GM08714 (cell line): ENCODE data around the gene NUP188.
A peak's percentile ranks its signal among the peaks of the same experiment; 100 is the strongest.

Experiments
- H3K4me3 ChIP-seq: fragments of 200-500 bp; sonication (Bioruptor generic); 2 replicates; pipeline ENCODE4 v1.5.1; 2014; ENCODE audit warnings: mild to moderate bottlenecking, low read length, inconsistent platforms
- ZNF274 ChIP-seq: IDR thresholded peaks from 2 replicates; pipeline ENCODE4 v1.6.1; 2012; ENCODE audit warnings: mild to moderate bottlenecking, low read depth, low read length

Gene NUP188

DNA sequence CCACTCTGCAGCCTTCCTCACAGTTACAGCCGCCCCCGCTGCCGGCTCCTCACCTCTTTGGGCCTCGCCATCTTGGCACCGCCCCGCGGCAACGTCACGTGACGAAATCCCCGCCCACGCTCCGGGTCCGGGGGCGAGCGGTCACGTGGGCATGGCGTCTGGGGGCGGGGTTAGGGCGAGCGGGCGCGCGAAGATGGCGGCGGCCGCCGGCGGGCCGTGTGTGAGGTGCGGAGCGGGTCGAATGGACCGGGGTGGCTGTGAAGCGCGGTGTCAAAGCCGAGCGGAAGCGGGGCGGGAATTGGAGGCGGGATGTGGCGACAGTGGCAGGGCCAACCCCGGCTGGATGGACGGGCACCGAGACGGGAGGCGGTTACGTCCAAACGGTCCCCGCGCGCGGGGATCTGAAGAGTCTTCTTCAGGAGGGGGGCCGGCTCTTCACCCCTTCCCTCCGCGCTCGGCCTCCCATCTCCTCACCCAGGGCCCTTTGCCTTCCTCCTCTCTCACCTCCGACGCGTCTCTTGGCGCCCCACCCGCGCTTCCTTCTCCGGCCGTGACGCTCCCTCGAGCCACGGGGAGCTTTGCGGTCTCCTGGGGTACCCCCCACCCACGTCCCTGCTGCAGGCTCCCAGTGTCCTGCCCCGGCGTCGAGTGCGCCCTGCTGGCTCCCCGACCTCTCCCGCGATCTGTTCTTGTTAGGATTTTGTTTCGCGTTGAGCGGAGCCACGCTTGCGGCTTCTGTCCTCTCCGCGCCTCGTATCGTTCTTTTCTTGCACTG, at the start of gene NUP188, which contains the start of gene DOLK:
Gene NUP188 (plus strand): TSS at position 173 of the 775 bp plus-strand sequence. CDS start 21 bp downstream, at position 194.
Gene DOLK (minus strand): TSS at position 77 of the 775 bp plus-strand sequence. CDS start 300 bp downstream, outside the sequence.
- no peak for TF ChIP-seq ZNF274

GRCh38 chr9:128898382-128898781, 49.1 kb upstream of the NUP188 start:
- no peak overlapping the region for H3K4me3 ChIP-seq
- no peak for TF ChIP-seq ZNF274

More for the DNA sequence above, at the start of gene NUP188, which contains the start of gene DOLK:
- peak within 1 kb of the TSS; percentile 65 for H3K4me3 ChIP-seq

DNA sequence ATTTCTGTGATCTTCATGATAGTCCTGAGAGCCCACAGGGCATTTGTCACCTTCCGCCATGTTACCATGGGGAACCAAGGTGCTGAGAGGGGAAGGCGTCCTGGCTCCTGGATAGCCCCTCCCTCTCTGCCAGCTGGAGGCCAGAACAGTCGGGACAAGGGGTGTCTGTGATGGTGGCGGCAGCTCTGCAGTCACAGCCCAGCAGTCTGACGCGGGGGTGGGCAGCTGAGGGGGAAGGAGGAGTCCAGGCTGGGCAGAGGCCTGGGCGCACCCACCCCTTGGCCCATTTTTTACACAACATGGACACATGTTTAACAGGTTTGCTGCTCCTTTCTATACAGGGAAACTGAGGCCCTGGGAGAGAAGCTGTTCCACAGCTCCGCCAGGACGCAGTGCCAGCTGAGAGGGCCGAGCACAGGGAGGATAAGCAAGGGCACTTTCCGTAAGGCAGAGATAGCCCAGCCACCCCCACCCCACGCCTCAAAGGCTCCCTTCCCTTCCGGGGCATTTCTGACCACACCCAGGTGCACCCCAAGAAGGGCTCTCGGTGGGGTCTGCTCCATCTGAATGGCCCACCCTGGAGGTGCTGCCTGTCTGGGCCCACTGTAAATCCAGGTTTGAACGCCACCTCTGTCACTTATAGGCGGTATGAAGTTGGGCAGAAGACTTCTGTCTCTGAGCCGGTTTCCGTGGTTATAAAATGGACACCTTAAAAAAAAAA, 48.5 kb upstream of the NUP188 start:
- H3K4me3 ChIP-seq = no peak overlapping the region
- no peak for TF ChIP-seq ZNF274

- H3K4me3 ChIP-seq = no peak overlapping the region
- no peak for TF ChIP-seq ZNF274
Observed at GRCh38 chr9:128899566-128900322, 47.8 kb upstream of the NUP188 start.

GRCh38 chr9:128901379-128901778, 46.1 kb upstream of the NUP188 start:
- H3K4me3 ChIP-seq = no peak overlapping the region
- no peak for TF ChIP-seq ZNF274

DNA sequence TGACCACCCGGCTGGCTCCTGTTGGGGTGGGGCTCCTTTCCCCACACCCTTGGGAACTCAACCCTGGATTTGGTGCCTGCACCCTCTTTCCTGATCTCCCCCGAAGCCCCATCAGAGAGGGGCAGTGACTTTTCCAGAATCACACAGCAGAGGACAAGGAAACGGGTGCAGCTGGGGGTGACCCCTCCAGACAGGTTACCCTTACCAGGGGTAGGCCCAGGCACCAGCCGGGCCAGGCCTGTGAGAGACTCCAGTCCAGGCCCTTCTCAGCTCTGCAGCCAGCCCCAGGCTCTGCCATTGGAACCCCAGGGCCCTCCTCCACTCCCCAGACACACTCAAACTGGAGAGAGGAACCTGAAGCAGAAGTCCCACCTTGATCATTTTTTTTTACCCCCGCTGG, 45.7 kb upstream of the NUP188 start:
- TF ChIP-seq ZNF274 = no peak
- H3K4me3 ChIP-seq = no peak overlapping the region

DNA sequence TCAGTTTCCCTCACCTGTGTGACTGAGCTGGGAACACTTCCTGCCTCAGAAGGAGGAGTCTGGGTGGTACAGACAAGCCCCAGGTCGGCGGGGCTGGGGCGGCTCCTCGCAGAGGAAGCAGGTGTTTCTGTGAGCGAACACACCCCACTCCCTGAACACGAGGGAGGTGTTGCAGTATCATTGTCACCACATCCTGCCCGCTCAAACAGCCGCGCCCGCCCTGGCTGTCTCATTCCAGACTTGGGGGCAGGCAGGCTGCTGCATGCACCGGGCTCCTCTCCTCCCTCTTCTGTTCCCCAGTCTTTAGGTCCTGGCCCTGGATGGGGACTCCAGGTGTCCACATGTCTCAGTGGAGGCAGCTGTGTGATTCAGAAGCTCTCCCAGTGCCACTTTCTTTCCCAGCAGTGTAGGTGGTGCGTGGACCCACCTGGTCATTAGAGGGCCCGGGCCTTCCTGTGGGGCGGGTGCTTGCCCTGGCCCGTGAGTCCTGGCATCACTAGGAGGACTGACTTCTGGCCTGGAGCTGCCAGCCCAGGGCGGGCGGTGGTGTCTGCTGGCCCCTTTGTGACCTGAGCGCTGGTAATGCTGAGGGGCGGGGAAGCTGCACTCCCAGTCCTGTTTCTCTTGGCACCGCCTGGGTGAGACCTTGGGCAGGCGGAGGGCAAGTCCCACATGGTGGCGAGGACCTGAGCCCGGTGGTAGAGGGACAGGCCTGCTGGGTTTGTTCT, 45.0 kb upstream of the NUP188 start:
- TF ChIP-seq ZNF274 = no peak
- no peak overlapping the region for H3K4me3 ChIP-seq

GRCh38 chr9:128903079-128903461, 44.4 kb upstream of the NUP188 start:
- TF ChIP-seq ZNF274 = no peak

GRCh38 chr9:128903871-128904620, 43.5 kb upstream of the NUP188 start:
- TF ChIP-seq ZNF274 = no peak
- no peak overlapping the region for H3K4me3 ChIP-seq

More at GRCh38 chr9:128903079-128903461, 44.4 kb upstream of the NUP188 start:
- no peak overlapping the region for H3K4me3 ChIP-seq

GRCh38 chr9:128905964-128906363, 41.5 kb upstream of the NUP188 start:
- H3K4me3 ChIP-seq = no peak overlapping the region
- no peak for TF ChIP-seq ZNF274

- no peak overlapping the region for H3K4me3 ChIP-seq
- TF ChIP-seq ZNF274 = no peak
Observed at GRCh38 chr9:128906741-128907140, 40.8 kb upstream of the NUP188 start.

GRCh38 chr9:128908372-128908771, 39.1 kb upstream of the NUP188 start:
- no peak for TF ChIP-seq ZNF274
- H3K4me3 ChIP-seq = no peak overlapping the region

- H3K4me3 ChIP-seq = no peak overlapping the region
- TF ChIP-seq ZNF274 = no peak
Observed at GRCh38 chr9:128909859-128910258, 37.6 kb upstream of the NUP188 start.
